GM18907 (cell line): ENCODE data around the gene TRAF3IP1.
A peak's percentile ranks its signal among the peaks of the same experiment; 100 is the strongest.

Source experiments
- ATAC-seq: cut with Tn5 transposase; IDR thresholded peaks from one replicate; pipeline ENCODE4 v1.9.1; 2021; ENCODE audit warnings: mild to moderate bottlenecking, moderate library complexity; ENCODE audit not compliant: unreplicated experiment

The TRAF3IP1 gene

GRCh38 chr2:238287737-238288649 lies 32.3 kb upstream of the TRAF3IP1 start, which contains the start of gene PER2:
Gene PER2 (minus strand): TSS chr2:238288610. CDS start chr2:238277936, 10,674 bp downstream.
- peak; percentile 36 for ATAC-seq

DNA sequence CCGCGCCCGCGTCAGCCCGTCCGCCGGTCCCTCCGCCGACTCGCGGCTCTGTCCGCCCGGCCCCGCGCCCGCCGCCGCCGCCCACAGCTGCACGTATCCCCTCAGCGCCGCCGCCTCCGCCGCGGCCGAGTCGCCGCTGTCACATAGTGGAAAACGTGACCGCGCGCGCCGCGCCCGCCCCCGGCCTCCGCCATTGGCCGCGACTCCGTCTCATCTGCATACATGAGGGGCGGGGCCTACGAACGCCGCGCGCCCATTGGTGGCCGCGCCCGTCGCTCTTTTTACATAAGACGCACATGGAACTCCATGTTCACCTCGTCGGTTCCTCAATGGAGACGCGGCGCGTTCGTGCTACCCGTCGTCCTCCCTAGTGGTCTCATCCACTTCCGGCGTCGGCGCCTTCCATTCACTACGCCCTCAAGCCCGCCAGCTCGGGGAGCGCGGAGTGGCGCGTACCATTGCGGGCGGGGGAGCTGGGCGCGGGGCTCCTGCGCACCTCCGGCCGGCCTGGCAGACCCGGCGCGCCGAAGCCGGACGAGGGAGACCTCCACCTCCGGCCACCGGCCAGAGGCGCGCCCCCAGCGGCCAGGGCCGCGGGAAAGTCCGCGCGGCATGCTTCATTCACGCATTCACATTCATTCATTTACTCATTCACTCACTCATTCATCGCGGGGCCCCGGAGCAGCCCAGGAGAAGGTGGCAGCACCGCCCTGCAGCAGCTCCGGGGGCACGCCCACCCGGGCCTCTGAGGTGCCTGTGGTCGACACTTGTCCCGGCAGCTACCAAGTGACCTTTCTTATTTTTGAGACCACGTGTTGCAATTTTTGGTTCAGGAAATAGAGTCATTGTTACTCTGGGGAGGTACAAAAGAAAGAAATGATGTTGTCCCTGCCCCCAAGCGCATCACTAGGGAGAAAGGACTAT lies 31.4 kb upstream of the TRAF3IP1 start:
- peak; percentile 88 for ATAC-seq

DNA sequence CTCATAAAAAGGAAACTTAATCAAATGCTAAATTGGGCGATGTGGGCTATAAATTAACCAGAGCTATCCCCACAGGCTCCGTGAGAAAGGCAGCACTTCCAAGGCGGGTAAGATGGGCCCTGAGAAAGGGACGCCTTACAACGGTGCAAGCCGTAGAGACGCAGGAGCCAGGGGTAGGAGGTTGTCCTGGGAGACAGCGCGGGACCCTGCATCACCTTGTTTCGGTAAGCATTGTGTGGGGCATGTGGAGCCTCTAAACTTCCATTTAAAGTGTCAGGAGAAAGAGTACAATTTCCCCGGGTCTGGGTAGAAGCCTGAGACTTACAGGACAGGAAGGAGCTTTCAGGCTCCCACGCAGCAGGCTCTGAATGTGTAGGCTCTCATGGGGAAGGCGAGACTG lies 30.7 kb upstream of the TRAF3IP1 start:
- no peak for ATAC-seq

- no peak for ATAC-seq
Observed at GRCh38 chr2:238290091-238290509, 30.2 kb upstream of the TRAF3IP1 start.

DNA sequence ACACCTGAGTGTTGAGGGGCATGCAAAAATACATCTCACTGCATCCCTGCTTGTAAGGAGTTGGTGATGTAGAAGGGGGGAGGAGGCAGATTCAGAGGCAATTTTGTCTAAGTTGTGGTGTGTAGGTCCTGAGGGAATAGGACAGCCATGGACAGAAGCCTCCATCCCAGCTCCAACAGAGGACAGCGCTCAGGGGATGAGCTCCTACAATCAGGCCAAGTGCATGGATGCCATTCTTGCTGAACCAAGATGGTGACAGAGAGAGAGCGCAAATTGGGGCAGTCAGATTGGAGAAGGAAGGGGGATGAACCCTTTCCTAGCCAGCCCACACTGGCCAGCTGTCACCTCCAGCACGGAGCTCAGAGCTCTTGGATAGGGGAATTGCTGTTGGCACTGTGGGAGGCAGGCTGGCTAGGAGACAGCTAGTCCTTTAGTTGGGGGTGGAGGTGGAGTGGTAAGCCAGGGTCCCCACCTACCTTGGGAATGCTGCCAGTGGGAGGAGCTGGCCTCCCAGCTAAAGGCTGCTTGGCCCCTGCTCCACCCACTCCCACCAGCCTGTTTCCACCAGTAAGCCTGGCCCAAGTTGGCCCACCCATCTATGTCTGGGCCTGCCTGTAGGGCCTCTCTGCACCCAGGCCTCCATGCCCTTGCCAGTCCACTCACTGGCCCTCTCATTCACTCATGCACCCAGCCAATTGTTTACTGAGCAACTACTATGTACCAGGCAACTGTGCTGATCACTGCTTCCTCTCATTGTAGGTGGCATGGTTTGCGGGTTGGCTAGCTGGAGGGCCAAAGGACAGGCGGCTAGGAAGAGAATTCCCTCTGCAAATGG lies 29.4 kb upstream of the TRAF3IP1 start:
- no peak for ATAC-seq

GRCh38 chr2:238291550-238292281 lies 28.6 kb upstream of the TRAF3IP1 start:
- ATAC-seq: no peak

DNA sequence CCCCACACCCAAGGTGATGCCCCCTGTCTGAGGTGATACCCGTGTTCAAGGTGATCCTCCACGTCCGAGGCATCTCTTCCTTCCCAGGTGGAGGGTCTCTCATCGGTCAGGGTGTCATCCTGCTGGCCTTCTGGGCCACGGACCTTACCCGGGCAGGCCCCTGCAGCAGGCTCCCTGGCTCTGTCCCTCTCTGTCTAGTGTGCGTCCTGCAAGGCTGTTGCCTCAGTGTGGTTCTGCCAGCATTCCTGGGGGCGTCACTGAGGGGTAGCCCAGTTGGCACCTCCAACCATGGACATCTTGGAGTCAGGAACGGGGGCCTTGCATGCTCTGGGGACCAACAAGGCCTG lies 26.3 kb upstream of the TRAF3IP1 start:
- no peak for ATAC-seq

DNA sequence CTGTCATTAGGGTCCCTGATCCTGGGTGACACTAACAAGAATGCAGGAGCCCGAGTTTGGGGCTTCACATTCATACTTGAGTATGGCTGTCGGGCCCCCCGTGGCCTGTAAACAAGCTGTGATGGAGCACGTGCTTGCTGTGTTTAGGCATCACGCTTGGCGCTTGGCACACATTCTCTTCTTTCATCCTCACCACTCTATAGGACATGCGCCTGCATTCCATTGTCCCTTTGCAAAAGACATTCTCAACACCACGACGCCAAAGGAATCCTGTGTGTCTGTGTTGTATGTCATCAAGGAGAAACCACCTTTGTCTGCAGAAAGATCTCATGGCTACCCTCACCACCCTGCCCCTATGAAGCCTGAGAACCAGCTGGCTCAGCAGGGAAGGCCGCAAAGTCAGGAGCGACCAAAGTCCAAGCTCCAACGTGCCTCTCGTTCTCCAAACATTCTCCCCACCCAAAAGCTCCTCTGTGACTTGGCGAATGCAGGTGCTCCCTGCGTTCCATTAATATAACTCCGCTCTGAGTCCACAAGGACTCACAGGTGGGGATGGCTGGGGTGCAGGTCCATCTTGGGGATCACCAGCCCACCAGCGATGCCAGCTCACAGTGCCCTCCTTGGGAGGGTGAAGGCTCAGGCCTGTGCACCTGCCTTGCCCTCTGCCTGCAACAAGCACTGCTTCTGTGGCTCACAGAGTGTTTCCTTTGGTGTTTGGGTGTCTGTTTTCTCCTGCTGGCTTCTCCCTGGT lies 25.8 kb upstream of the TRAF3IP1 start:
- no peak for ATAC-seq

- ATAC-seq: no peak
Observed at GRCh38 chr2:238295144-238296112, 24.9 kb upstream of the TRAF3IP1 start.

DNA sequence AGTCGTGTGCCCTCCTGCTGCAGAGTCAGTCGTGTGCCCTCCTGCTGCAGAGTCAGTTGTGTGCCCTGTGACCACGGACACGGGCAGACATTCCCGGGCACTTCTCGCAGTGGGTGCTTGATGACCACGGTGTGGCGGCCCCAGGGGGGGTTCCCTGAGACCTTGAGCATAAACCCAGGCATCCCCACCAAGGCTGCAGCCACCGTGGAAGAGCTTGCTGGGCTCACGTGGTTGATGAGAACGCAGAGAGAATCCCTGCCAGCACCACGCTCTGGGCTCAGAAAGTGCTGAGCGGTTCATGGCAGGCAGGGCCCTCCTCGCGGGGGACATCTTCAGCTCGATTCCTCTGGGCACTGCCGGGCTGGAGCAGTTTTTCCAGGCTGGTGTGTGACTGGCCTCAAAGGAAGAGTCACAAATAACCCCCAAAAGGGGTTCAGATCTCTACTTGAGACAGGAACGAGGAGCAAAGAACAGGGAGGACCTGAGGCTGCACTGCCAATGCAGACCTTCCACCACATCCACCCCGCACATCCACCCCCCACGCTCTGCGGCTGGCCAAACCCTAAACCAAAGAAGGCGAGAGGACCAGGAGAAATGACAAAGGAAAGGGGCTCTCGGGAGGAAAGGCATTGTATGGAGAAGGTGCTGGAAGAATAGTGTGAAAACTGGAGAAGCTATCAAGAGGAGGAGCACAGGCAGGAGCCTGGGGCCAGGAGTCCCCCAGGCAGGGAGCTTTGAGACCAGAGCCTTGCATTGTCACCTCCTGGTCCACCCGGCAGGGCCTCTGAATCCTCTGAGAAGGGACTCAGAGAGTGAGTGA lies 23.5 kb upstream of the TRAF3IP1 start:
- ATAC-seq: no peak

- no peak for ATAC-seq
Observed at GRCh38 chr2:238299803-238300202, 20.5 kb upstream of the TRAF3IP1 start.

DNA sequence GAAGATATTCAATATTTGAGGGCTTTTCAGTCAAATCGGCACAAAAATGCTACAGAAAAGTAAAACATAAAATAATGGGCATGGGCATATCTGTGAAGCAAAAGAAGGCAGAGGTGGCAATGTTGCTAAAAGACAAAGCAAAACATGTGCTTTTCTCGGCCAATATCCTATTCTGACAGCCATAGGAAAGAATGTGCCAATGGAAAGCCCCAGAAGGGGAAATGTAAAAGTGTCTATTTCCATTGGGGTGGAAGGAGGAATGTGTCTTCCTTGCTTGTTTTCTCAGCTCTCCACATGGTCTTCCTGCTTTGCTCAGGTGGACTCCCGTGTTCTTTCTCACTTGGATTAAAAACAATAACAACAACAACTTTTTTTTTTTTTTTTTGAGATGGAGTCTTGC lies 18.2 kb upstream of the TRAF3IP1 start:
- no peak for ATAC-seq

DNA sequence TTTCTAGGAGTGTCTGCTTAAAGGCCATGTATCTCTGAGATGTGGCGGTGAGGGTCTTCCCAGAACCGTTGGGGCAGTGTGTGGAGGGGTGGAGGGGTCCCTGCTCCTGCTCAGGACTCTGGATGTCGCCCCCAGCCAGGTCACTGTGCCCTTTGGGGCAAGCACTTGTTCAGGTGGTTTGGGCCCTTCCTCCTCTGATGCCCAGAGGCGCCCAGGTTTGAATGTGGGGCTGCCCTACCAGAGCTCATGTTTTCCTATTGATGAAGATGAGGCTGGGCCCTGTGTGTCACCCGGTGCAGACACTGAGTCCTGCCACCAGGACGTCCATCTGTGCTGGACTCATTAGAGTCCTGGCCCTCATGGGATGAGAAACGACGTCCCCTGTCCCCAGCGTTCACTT lies 17.6 kb upstream of the TRAF3IP1 start:
- ATAC-seq: no peak

- ATAC-seq: no peak
Observed at GRCh38 chr2:238304116-238304515, 16.2 kb upstream of the TRAF3IP1 start.

GRCh38 chr2:238305092-238305862 lies 15.0 kb upstream of the TRAF3IP1 start:
- ATAC-seq: no peak

- no peak for ATAC-seq
Observed at GRCh38 chr2:238305965-238306671, 14.2 kb upstream of the TRAF3IP1 start.
